Loucy (cell line): ENCODE data around the gene PAK3.

Source experiments
- H2AFZ ChIP-seq: fragments of 200-600 bp; sonication (generic); 2 replicates; pipeline ENCODE4 v1.6.0; 2016; ENCODE audit warnings: antibody characterized with exemption, mild to moderate bottlenecking, low read length, moderate library complexity
- H3F3A ChIP-seq: fragments of 200-600 bp; 2 replicates; pipeline ENCODE4 v1.6.0; 2016; ENCODE audit warnings: antibody characterized with exemption, low read depth, mild to moderate bottlenecking
- H3K27me3 ChIP-seq: fragments of 200-600 bp; sonication (generic); 2 replicates; pipeline ENCODE4 v1.6.1; 2014; ENCODE audit warnings: low read length, mild to moderate bottlenecking; ENCODE audit not compliant: insufficient read depth, poor library complexity, severe bottlenecking
- H3K36me3 ChIP-seq: fragments of 200-600 bp; sonication (generic); 2 replicates; pipeline ENCODE4 v1.6.1; 2016; ENCODE audit warnings: low read length; ENCODE audit not compliant: insufficient read depth
- H3K4me1 ChIP-seq: fragments of 200-600 bp; sonication (generic); 2 replicates; pipeline ENCODE4 v1.5.1; 2014; ENCODE audit warnings: low read length, mild to moderate bottlenecking; ENCODE audit not compliant: insufficient read depth, poor library complexity, severe bottlenecking
- H3K4me2 ChIP-seq: fragments of 200-600 bp; sonication (generic); 2 replicates; pipeline ENCODE4 v1.6.0; 2014; ENCODE audit warnings: antibody characterized with exemption, low read length, low read depth, mild to moderate bottlenecking; ENCODE audit not compliant: poor library complexity, severe bottlenecking
- H3K4me3 ChIP-seq: fragments of 200-600 bp; sonication (generic); 2 replicates; pipeline ENCODE4 v1.5.1; 2014; ENCODE audit warnings: low read length, mild to moderate bottlenecking, mixed read lengths; ENCODE audit not compliant: poor library complexity, severe bottlenecking
- H3K79me2 ChIP-seq: fragments of 200-600 bp; sonication (generic); 2 replicates; pipeline ENCODE4 v1.6.1; 2014; ENCODE audit warnings: low read length; ENCODE audit not compliant: insufficient read depth
- H3K9ac ChIP-seq: fragments of 200-600 bp; sonication (generic); 2 replicates; pipeline ENCODE4 v1.6.0; 2014; ENCODE audit warnings: mild to moderate bottlenecking, low read depth, low read length, moderate library complexity; ENCODE audit not compliant: poor library complexity, severe bottlenecking
- H3K9me2 ChIP-seq: fragments of 200-600 bp; sonication (generic); replicated peaks from 2 replicates; pipeline ENCODE4 v1.6.1; 2016; ENCODE audit warnings: low read depth, low read length, mixed read lengths
- H3K9me3 ChIP-seq: fragments of 200-600 bp; sonication (generic); 2 replicates; pipeline ENCODE4 v1.6.1; 2014; ENCODE audit warnings: mild to moderate bottlenecking, antibody characterized with exemption, low read length, low read depth; ENCODE audit not compliant: insufficient read depth
- H4K20me1 ChIP-seq: fragments of 200-600 bp; sonication (generic); 2 replicates; pipeline ENCODE4 v1.6.0; 2014; ENCODE audit warnings: antibody characterized with exemption, low read length, mild to moderate bottlenecking; ENCODE audit not compliant: insufficient read depth, poor library complexity, severe bottlenecking
- EZH2phosphoT487 ChIP-seq: fragments of 200-600 bp; IDR thresholded peaks from 2 replicates; pipeline ENCODE4 v1.6.1; 2018; ENCODE audit warnings: antibody characterized with exemption, mild to moderate bottlenecking, moderate library complexity, borderline replicate concordance
- TF ChIP-seq, protein P1 (sequence below): fragments of 200-600 bp; sonication (generic); conservative IDR thresholded peaks from 2 replicates; pipeline ENCODE4 v1.5.1; 2014; ENCODE audit warnings: mild to moderate bottlenecking, antibody characterized with exemption, low read length

The PAK3 gene

DNA sequence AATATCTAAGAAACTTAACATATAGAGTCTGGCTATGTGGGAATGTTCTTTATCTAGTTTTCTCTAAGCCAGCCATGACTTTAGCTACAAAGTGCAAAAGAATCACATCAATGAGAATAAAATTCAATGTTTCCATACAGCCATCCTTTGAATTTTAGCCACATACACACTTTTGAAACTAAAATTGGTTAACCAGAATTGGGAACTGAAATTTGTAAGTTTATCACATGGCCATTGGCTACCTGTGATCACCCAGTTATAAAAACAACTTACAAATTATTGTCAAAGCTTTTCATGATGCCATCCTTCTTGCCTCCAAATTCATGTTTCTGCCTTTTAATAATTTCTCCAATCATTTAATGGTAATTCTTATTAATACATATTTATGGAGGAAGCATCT, 49.9 kb downstream of the PAK3 start:
- Histone ChIP-seq H4K20me1 (no peaks in the 10 kb centered on the region), H3K4me2 (no peak overlapping the region), H3K27me3 (no peaks in the 10 kb centered on the region), H3K9me2 (no peaks in the 10 kb centered on the region), H3K9me3 (no peaks in the 10 kb centered on the region), H3K36me3 (no peaks in the 10 kb centered on the region), H3K9ac (no peak overlapping the region), H2AFZ (no peak overlapping the region), H3K4me1 (no peaks in the 10 kb centered on the region), H3K4me3 (no peak overlapping the region), H3F3A (no peaks in the 10 kb centered on the region), H3K79me2 (no peaks in the 10 kb centered on the region)
- TF ChIP-seq, protein P1, sequence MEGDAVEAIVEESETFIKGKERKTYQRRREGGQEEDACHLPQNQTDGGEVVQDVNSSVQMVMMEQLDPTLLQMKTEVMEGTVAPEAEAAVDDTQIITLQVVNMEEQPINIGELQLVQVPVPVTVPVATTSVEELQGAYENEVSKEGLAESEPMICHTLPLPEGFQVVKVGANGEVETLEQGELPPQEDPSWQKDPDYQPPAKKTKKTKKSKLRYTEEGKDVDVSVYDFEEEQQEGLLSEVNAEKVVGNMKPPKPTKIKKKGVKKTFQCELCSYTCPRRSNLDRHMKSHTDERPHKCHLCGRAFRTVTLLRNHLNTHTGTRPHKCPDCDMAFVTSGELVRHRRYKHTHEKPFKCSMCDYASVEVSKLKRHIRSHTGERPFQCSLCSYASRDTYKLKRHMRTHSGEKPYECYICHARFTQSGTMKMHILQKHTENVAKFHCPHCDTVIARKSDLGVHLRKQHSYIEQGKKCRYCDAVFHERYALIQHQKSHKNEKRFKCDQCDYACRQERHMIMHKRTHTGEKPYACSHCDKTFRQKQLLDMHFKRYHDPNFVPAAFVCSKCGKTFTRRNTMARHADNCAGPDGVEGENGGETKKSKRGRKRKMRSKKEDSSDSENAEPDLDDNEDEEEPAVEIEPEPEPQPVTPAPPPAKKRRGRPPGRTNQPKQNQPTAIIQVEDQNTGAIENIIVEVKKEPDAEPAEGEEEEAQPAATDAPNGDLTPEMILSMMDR, result no peak
- TF ChIP-seq EZH2phosphoT487, result no peak

DNA sequence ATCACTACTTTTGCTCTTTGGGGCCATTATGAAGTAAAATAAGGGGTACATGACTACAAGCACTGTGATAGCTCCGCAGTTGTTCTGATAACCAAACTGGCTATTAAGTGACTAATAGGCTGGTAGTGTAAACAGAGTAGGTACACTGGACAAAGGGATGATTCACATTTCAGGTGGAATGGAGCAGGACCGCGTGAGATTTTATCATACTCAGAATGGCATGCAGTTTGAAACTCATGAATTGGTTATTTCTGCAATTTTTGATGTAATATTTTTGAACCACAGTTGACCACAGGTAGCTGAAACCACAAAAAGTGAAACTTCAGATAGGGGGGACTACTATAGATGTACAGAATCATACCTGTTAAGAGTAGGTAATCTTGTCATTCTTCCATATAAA, 55.8 kb downstream of the PAK3 start:
- H3K27me3 ChIP-seq, result no peaks in the 10 kb centered on the region

DNA sequence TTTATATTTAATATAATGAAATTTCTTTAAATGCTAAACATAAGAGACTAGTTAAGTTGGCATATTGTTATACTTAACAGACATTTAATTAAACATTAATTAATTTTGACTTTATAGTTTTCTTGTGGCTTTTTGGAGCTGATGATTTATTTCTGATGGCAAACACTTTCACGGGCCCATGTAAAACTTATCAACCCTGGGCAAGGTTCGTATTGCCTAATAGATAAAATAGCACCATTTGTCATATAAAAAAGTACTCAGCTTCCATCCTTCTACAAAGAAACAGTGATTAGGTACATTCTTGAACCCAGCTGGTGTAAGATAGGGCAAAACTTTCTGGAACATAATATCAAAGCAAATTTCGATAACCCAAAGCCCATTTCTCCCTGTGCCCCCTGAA, 63.2 kb downstream of the PAK3 start:
- no peaks in the 10 kb centered on the region for H3K9me2 ChIP-seq
- H3K9ac ChIP-seq, result no peak overlapping the region
- TF ChIP-seq, protein P1, result no peak
- TF ChIP-seq EZH2phosphoT487, result no peak
- H3K79me2 ChIP-seq, result no peaks in the 10 kb centered on the region
- H4K20me1 ChIP-seq, result no peaks in the 10 kb centered on the region
- H3K9me3 ChIP-seq, result no peaks in the 10 kb centered on the region
- H3K4me1 ChIP-seq, result no peaks in the 10 kb centered on the region
- H3F3A ChIP-seq, result no peaks in the 10 kb centered on the region
- no peaks in the 10 kb centered on the region for H3K27me3 ChIP-seq
- H3K36me3 ChIP-seq, result no peaks in the 10 kb centered on the region
- H3K4me2 ChIP-seq, result no peak overlapping the region
- H2AFZ ChIP-seq, result no peak overlapping the region
- H3K4me3 ChIP-seq, result no peak overlapping the region

More for the DNA sequence above, 55.8 kb downstream of the PAK3 start:
- no peak overlapping the region for H3K4me2 ChIP-seq
- no peak overlapping the region for H3K9ac ChIP-seq
- TF ChIP-seq, protein P1, result no peak
- TF ChIP-seq EZH2phosphoT487, result no peak
- no peak overlapping the region for H3K4me3 ChIP-seq
- H3K4me1 ChIP-seq, result no peaks in the 10 kb centered on the region
- no peaks in the 10 kb centered on the region for H4K20me1 ChIP-seq
- no peak overlapping the region for H2AFZ ChIP-seq
- H3K9me2 ChIP-seq, result no peaks in the 10 kb centered on the region
- no peaks in the 10 kb centered on the region for H3K9me3 ChIP-seq
- no peaks in the 10 kb centered on the region for H3K36me3 ChIP-seq
- H3F3A ChIP-seq, result no peaks in the 10 kb centered on the region
- H3K79me2 ChIP-seq, result no peaks in the 10 kb centered on the region
